ENCODE data around the gene STX18.
"Not testable (repeated sequence)": the region's sequence is repeated elsewhere in the genome, so short reads cannot be mapped to it uniquely, and the experiment has no call there.

STX18 gene

DNA sequence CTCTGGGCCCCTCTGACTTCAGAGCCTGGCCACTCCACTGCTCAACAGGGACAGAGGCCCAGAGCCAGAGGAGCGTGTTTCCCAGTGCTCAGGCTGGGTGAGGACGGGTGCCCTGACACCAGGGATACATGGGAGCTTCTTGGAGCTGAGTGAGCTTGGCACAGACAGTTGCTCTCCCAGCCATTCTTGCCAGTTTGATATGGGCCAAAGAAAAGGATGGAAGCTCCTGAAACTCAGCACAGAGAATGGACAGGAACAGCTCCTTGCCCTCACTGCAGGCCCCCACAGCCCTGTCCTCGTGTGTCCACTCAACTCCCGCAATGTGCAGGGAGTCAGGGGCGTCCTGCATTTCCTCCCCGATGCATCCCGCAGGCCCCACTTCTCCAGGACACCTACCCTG lies 116.2 kb downstream of the STX18 start:
- DNase-seq (ENCODE audit: insufficient read length, low spot score) (no peak), FAIRE-seq (no peak)
- TF ChIP-seq, protein P1, sequence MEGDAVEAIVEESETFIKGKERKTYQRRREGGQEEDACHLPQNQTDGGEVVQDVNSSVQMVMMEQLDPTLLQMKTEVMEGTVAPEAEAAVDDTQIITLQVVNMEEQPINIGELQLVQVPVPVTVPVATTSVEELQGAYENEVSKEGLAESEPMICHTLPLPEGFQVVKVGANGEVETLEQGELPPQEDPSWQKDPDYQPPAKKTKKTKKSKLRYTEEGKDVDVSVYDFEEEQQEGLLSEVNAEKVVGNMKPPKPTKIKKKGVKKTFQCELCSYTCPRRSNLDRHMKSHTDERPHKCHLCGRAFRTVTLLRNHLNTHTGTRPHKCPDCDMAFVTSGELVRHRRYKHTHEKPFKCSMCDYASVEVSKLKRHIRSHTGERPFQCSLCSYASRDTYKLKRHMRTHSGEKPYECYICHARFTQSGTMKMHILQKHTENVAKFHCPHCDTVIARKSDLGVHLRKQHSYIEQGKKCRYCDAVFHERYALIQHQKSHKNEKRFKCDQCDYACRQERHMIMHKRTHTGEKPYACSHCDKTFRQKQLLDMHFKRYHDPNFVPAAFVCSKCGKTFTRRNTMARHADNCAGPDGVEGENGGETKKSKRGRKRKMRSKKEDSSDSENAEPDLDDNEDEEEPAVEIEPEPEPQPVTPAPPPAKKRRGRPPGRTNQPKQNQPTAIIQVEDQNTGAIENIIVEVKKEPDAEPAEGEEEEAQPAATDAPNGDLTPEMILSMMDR (IDR thresholded peaks at IDR 0.05; ENCODE audit: insufficient read depth, missing control alignments): no peak

DNA sequence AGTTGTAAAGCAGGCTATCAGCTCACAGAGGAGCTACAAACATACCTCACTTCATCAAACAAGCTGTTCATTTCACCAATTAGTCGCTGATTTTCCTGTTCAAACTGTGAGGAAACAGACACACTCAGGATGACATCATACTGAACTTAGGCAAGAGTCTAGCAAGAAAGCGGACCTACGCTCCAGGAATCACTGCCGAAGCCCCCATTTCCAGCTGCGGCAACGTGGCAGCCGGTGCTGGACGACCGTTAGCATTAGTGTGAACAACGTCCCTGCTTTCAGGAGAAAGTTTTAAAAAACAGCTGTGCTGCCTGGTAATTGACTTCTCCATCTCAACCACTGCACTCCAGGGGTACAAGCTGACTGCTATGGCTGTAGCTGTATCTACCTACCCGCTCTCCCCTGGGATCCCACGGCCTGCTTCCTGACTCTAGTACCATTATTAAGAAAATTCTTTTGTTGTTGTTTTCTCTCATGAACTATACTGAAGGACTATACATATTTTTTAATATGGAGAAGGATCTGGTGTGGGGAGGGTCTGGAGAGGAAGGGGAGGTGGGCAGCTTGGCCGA lies 116.6 kb downstream of the STX18 start:
- TF ChIP-seq, protein P1 (IDR thresholded peaks at IDR 0.05; ENCODE audit: insufficient read depth, missing control alignments): no peak
- no peak for DNase-seq (ENCODE audit: insufficient read length, low spot score)
- no peak for FAIRE-seq

- TF ChIP-seq, protein P1 (IDR thresholded peaks at IDR 0.05; ENCODE audit: insufficient read depth, missing control alignments): no peak
- FAIRE-seq: no peak
- no peak for DNase-seq (ENCODE audit: insufficient read length, low spot score)
These were observed 117.2 kb downstream of the STX18 start for GRCh38 chr4:4424499-4425115.

DNA sequence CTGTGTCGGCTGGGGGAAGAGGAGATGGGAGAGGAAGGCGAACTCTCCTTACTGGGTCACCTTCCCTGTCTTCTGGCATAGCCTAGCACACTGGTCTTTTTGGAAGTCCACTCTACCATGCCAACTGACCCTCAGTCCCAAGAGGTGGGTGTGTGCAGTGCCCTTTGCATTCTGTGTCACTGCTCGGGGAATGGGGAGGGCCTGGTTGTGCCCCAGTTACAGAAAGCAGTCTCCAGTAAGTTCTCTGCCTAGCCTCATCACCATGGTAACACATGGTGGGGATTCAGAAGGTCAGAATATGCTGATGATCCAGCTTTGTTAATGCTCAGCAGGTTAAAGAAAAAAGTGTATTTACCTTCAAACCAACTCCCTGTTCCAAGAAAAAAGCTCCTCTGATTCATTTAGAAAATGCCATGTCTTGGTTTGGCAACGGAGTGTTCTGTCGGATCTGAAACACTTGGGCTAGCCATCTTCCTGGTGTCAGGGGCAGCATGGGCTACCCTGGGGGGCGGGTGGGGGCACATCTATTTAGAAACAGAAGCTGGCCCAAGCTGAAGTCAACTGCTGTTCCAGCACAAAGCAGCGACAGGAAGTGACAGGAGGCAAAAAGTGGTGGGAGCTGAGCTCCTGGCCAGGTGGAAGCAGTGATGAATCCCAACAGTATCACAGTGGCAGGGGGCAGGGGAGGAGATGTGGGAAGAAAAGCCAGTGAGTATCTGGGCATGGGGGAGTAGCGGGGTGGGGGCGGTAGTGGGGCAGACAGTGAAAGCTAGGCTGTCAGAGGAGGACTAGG lies 117.9 kb downstream of the STX18 start:
- DNase-seq (ENCODE audit: insufficient read length, low spot score) (no peak), FAIRE-seq (no peak)
- TF ChIP-seq, protein P1 (IDR thresholded peaks at IDR 0.05; ENCODE audit: insufficient read depth, missing control alignments): no peak

GRCh38 chr4:4422856-4423499 lies 118.9 kb downstream of the STX18 start:
- DNase-seq (ENCODE audit: insufficient read length, low spot score) (no peak), FAIRE-seq (no peak)
- TF ChIP-seq, protein P1 (IDR thresholded peaks at IDR 0.05; ENCODE audit: insufficient read depth, missing control alignments): no peak

DNA sequence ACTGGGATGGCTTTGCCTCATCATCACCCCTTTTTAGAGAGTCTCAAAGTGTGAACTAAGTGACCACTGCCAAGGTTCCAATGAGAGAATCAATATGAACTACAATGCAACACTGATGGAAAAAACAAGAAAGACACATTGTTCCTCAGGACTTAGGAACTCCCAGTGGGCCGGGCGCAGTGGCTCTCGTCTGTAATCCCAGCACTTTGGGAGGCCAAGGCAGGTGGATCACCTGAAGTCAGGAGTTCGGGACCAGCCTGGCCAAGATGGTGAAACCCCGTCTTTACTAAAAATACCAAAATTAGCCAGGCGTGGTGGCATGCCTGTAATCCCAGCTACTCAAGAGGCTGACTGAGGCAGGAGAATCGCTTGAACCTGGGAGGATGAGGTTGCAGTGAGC lies 119.7 kb downstream of the STX18 start:
- FAIRE-seq; DNase-seq (ENCODE audit: insufficient read length, low spot score): not testable (repeated sequence)

DNA sequence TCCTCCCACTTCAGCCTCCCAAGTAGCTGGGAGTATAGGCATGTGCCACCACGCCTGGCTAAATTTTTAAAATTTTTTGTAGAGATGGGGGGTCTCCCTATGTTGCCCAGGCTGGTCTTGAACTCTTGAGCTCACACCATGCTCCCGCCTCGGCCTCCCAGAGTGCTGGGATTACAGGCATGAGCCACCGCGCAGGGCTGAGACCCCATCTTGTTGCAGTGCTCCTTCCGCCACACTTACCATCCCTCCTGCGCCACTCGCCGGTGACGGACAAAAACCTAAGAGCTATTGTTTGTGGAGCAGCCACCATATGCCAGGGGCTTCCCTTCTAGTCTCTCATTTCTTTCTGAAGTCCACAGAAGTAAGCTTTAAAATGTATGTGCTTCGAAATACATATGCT lies 120.5 kb downstream of the STX18 start:
- DNase-seq (ENCODE audit: insufficient read length, low spot score): no peak
- no peak for FAIRE-seq

More for the DNA sequence above, 120.5 kb downstream of the STX18 start:
- TF ChIP-seq, protein P1 (IDR thresholded peaks at IDR 0.05; ENCODE audit: insufficient read depth, missing control alignments): no peak

All from D721Med (cell line).